Smooth muscle cell (in vitro differentiated cells): ENCODE results near the gene TSC22D2. TPM values are rescaled to one million over a fixed set of nuclear protein-coding genes. Genes with fewer than 3 reads are reported as not detected.
A peak's percentile ranks its signal among the peaks of the same experiment; 100 is the strongest.

Experiments
- DNase-seq: peaks from one replicate; lab custom pipeline; 2025; ENCODE audit not compliant: unreplicated experiment; lab: John Stamatoyannopoulos, UW
- H2AFZ ChIP-seq: fragments of 200-600 bp; sonication (generic); 2 replicates; pipeline ENCODE4 v1.6.0; 2016; ENCODE audit warnings: antibody characterized with exemption, low read depth, mild to moderate bottlenecking
- H3F3A ChIP-seq: fragments of 200-600 bp; sonication (generic); 2 replicates; pipeline ENCODE4 v1.6.0; 2017; ENCODE audit warnings: antibody characterized with exemption, low read depth
- H3K27ac ChIP-seq: fragments of 200-600 bp; sonication (generic); 2 replicates; pipeline ENCODE4 v1.5.1; 2016; ENCODE audit warnings: low read depth, mild to moderate bottlenecking
- H3K27me3 ChIP-seq: fragments of 200-600 bp; sonication (generic); 2 replicates; pipeline ENCODE4 v1.6.1; 2016; ENCODE audit warnings: low read depth, mild to moderate bottlenecking
- H3K36me3 ChIP-seq: fragments of 200-600 bp; sonication (generic); 2 replicates; pipeline ENCODE4 v1.5.1; 2016; ENCODE audit warnings: low read depth
- H3K4me1 ChIP-seq: fragments of 200-600 bp; sonication (generic); 2 replicates; pipeline ENCODE4 v1.5.1; 2016; ENCODE audit warnings: low read depth
- H3K4me2 ChIP-seq: fragments of 200-600 bp; sonication (generic); 2 replicates; pipeline ENCODE4 v1.6.0; 2016; ENCODE audit warnings: mild to moderate bottlenecking
- H3K4me3 ChIP-seq: fragments of 200-600 bp; sonication (generic); 2 replicates; pipeline ENCODE4 v1.5.1; 2016; ENCODE audit warnings: mild to moderate bottlenecking
- H3K79me2 ChIP-seq: fragments of 200-600 bp; sonication (generic); 2 replicates; pipeline ENCODE4 v1.6.0; 2016; ENCODE audit warnings: low read depth, mild to moderate bottlenecking
- H3K9ac ChIP-seq: fragments of 200-600 bp; sonication (generic); 2 replicates; pipeline ENCODE4 v1.6.0; 2016; ENCODE audit warnings: low read depth
- H3K9me3 ChIP-seq: fragments of 200-600 bp; sonication (generic); replicated peaks from 2 replicates; pipeline ENCODE4 v1.5.1; 2016; ENCODE audit warnings: low read depth
- H4K20me1 ChIP-seq: fragments of 200-600 bp; sonication (generic); 2 replicates; pipeline ENCODE4 v1.6.0; 2016; ENCODE audit warnings: low read depth
- CTCF ChIP-seq: fragments of 200-600 bp; sonication (generic); IDR thresholded peaks from 2 replicates; pipeline ENCODE4 v1.5.1; 2017; ENCODE audit warnings: borderline replicate concordance, mild to moderate bottlenecking, antibody characterized with exemption; ENCODE audit not compliant: insufficient read depth, poor library complexity, severe bottlenecking
- WGBS: methylation state at CpG from one replicate; pipeline ENCODE4 v1.1.7; 2016; ENCODE audit warnings: low lambda C conversion rate; 5-methylcytosine and 5-hydroxymethylcytosine counted together
- polyA plus RNA-seq: library from polyadenylated mRNA; unstranded; fragments of >200 nt; fragmentation: Nextera tagmentation; extraction: Ambion mirVana; gene quantifications from 2 replicates; pipeline ENCODE4 v1.2.1, GENCODE V29; 2016
- total RNA-seq: library from RNA; depleted of rRNA; stranded (reverse); fragments of >200 nt; gene quantifications from 2 replicates; pipeline ENCODE4 v1.2.3, GENCODE V29; 2014

Gene TSC22D2
- total and polyA plus RNA-seq, 2 experiments from 2014 or later = 31.7 to 37.0 TPM

- H2AFZ ChIP-seq = no peak overlapping the region
- no peaks in the 10 kb centered on the region for H3K79me2 ChIP-seq
- WGBS = 83% methylated on average over 5 of the region's 5 CpGs
- no peaks in the 10 kb centered on the region for H3K27me3 ChIP-seq
- no peak for DNase-seq
- H3K27ac ChIP-seq = no peak overlapping the region
- no peak for TF ChIP-seq CTCF
- H3K4me3 ChIP-seq = no peak overlapping the region
- H3K4me2 ChIP-seq = no peak overlapping the region
- no peaks in the 10 kb centered on the region for H3F3A ChIP-seq
- H3K9ac ChIP-seq = no peak overlapping the region
- H4K20me1 ChIP-seq = no peaks in the 10 kb centered on the region
- H3K4me1 ChIP-seq = no peaks in the 10 kb centered on the region
- H3K9me3 ChIP-seq = no peaks in the 10 kb centered on the region
- H3K36me3 ChIP-seq = no peaks in the 10 kb centered on the region
Measured at GRCh38 chr3:150388498-150389418, 19.3 kb upstream of the TSC22D2 start.

DNA sequence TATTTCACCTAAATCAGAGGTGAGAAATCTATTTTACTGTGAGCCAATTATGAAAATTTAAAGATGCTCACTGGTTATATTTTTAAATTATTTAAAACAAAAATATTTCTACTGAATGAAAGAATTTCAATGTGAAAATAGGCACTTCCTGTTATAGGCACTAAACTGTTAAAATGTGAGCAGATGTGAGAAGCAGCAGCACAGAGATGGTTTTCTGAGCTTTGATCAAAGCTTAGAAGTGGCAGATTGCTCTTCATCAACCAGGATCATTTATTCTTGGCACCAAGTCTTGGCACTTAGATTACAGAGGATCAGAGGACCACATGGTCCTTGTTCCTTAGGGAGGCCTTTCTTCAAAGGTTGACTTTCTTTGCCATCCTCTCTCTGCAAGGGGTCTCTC lies 18.0 kb upstream of the TSC22D2 start:
- Histone ChIP-seq H3K79me2 (no peaks in the 10 kb centered on the region), H3K9ac (no peak overlapping the region), H3K36me3 (no peaks in the 10 kb centered on the region), H3K27me3 (no peaks in the 10 kb centered on the region), H3K4me2 (no peak overlapping the region), H3K27ac (no peak overlapping the region), H3K4me3 (no peak overlapping the region), H3K9me3 (no peaks in the 10 kb centered on the region), H3F3A (no peaks in the 10 kb centered on the region), H3K4me1 (no peaks in the 10 kb centered on the region), H2AFZ (no peak overlapping the region), H4K20me1 (no peaks in the 10 kb centered on the region)
- no peak for TF ChIP-seq CTCF
- no peak for DNase-seq

DNA sequence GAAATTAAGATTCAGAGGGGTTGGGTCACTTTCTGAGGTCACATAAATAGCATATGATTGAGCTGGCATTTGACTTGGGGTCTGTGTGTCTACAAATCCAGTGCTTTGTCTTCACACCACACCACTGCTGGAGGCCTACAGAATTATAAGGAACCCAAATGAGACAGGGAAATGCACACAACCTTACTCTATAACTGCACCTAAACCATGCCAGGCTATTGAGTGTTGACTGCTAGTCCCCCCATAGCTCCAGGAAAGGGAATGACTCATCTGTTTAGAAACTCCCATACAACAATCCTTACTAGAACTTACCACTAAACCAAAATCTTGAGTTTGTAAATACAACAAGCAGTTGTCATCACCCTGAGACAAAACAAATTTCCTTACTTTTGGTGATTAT lies 16.9 kb upstream of the TSC22D2 start:
- Histone ChIP-seq H3K4me1 (no peaks in the 10 kb centered on the region), H4K20me1 (no peaks in the 10 kb centered on the region), H2AFZ (no peak overlapping the region), H3K27ac (no peak overlapping the region), H3K9ac (no peak overlapping the region), H3K79me2 (no peaks in the 10 kb centered on the region), H3K4me3 (no peak overlapping the region), H3F3A (no peaks in the 10 kb centered on the region), H3K9me3 (no peaks in the 10 kb centered on the region), H3K36me3 (no peaks in the 10 kb centered on the region), H3K4me2 (no peak overlapping the region), H3K27me3 (no peaks in the 10 kb centered on the region)
- TF ChIP-seq CTCF = no peak
- no peak for DNase-seq

GRCh38 chr3:150393745-150394144 lies 14.4 kb upstream of the TSC22D2 start:
- Histone ChIP-seq H3K4me1 (no peaks in the 10 kb centered on the region), H3K9me3 (no peaks in the 10 kb centered on the region), H3K27ac (peak overlapping the region; percentile 1), H3K4me3 (no peak overlapping the region), H3K27me3 (no peaks in the 10 kb centered on the region), H3K79me2 (no peaks in the 10 kb centered on the region), H4K20me1 (no peaks in the 10 kb centered on the region), H2AFZ (no peak overlapping the region), H3K4me2 (no peak overlapping the region), H3K9ac (no peak overlapping the region), H3K36me3 (no peaks in the 10 kb centered on the region), H3F3A (no peaks in the 10 kb centered on the region)
- 0% methylated on average over 1 of the region's 1 CpG for WGBS
- TF ChIP-seq CTCF = no peak
- DNase-seq = no peak
